Endothelial cell of hepatic sinusoid (primary cell): Measurements from ENCODE around the gene MAP1S.
"Not testable (repeated sequence)": the region's sequence is repeated elsewhere in the genome, so short reads cannot be mapped to it uniquely, and the experiment has no call there.

Experiments
- in situ Hi-C: cut with HindIII; loops from 2 replicates; pipeline ENCODE4 v1.10.0; 2017; ENCODE audit warnings: low sequenced_read_pairs

The MAP1S gene

GRCh38 chr19:17757125-17757524 is 37.8 kb downstream of the MAP1S start:
- in situ Hi-C loops = no loop called here

DNA sequence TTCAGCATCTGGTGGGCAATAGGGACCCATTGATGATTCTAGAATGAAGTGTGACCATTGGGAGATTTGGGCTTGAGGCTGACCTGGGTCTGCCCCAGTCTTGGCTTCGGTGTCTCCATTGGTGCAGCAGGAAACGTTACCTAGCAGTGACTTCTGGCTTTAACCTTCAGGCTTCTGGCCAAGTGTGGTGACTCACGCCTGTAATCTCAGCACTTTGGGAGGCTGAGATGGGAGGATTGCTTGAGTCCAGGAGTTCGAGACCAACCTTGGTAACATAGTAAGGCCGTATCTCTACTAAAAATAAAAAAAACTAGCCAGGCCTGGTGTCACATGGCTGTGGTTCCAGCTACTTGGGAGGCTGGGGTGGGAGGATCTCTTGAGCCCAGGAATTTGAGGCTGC is 39.2 kb downstream of the MAP1S start:
- in situ Hi-C loops = no loop called here

GRCh38 chr19:17761148-17761547 is 41.9 kb downstream of the MAP1S start:
- in situ Hi-C loops = loop anchor here (5.0 kb wide), 1 partner anchor 64 kb away; no protein-coding TSS in a partner anchor

DNA sequence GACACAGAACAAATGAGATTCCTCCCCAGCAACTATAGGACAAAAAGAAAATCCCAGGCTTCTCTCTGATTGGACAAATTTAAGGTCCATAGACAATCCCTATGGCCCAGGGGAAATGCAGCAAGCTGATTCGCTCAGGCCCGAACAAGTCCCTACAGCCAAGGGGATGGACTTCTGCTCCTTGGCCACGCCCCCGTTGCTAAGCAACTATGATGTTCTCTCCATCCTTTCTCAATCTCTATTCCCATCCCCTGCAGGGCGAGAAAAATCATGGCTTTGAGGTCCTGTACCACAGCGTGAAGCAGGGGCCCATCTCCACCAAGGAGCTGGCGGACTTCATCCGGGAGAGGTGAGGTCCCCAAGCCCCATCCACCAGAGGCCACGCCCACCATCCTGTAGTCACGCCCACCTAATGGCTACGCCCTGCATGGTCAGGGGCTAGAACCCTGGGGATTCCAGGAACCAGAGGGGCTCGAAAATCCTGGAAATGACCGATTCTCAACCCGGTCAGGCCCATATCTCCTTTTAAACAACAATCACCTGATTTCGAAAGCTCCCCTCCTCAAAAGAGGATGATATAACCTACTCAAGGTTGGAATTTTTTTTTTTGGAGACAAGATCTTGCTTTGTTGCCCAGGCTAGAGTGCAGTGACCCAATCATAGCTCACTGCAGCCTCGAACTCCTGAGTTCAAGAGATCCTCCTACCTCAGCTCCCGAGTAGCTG is 43.4 kb downstream of the MAP1S start:
- in situ Hi-C loops = loop anchor here (5.0 kb wide), 1 partner anchor 65 kb away; no protein-coding TSS in a partner anchor

DNA sequence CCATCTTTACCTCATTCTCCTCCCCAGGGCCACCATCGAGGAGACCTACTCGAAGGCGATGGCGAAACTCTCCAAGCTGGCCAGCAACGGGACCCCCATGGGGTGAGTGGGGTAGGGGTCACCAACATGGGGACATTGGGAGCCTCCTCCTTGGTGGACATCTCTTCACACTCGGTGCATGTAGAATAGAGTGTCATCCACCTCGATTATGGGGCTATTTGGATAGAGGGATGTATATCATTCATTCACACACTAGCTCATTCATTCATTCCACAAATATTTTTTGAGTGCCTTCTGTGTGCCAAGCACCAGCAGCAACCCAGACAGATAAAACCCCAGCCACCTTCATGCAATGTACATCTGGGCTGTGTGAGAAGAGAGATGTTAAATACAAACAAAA is 45.1 kb downstream of the MAP1S start:
- in situ Hi-C loops = loop anchor here (5.0 kb wide), 1 partner anchor 67 kb away; no protein-coding TSS in a partner anchor

- in situ Hi-C loops = no loop called here
Measured at GRCh38 chr19:17765069-17765618, 45.9 kb downstream of the MAP1S start.

DNA sequence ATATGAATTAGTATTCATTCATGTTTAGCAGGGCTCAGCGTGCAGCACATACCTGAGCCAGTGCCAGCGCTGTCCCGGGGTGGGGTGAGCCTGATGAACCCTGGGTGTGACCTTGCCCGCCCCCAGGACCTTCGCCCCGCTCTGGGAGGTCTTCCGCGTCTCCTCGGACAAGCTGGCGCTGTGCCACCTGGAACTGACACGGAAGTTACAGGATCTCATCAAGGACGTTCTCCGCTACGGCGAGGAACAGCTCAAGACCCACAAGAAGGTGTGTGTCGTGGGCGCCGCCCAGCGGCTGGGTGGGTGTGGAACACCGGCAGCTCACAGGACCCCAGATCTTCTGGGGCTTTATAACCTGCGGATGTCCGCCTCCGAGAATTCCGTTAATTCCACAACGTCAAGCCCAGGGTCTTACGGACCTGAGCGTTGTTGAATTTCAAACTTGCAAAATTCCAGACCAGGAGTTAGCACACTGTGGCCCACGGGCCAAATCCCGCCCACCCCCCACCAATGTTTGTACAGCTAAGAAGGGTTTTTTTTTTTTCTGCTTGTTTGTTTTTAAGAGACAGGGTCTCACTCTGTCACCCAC is 47.4 kb downstream of the MAP1S start:
- in situ Hi-C loops = no loop called here

GRCh38 chr19:17767559-17767958 is 48.3 kb downstream of the MAP1S start:
- in situ Hi-C loops = no loop called here

DNA sequence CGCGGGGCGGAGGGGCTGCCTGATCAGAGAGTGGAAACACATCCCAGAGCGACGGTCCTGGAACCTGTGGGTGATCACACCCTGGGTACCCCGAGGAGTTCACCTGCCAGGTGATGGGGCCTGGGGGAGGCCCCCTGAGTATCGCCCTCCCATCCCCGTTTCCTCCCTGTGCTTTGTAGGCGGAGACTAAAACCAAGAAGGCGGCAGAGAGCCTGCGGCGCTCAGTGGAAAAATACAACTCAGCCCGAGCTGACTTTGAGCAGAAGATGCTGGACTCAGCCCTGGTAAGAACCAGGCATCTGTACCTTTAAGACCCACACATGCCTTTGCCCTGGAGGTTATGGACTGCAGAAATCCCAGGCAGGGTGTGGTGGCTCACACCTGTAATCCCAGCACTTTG is 51.3 kb downstream of the MAP1S start:
- in situ Hi-C loops = no loop called here

- in situ Hi-C loops = no loop called here
Measured at GRCh38 chr19:17772172-17772571, 52.9 kb downstream of the MAP1S start.

GRCh38 chr19:17775245-17775927 is 56.1 kb downstream of the MAP1S start:
- in situ Hi-C loops = loop anchor here (5.0 kb wide), 1 partner anchor 77 kb away; no protein-coding TSS in a partner anchor

- in situ Hi-C loops = loop anchor here (5.0 kb wide), 1 partner anchor 76 kb away; no protein-coding TSS in a partner anchor
Measured at GRCh38 chr19:17775991-17776803, 56.9 kb downstream of the MAP1S start.

GRCh38 chr19:17777840-17778239 is 58.6 kb downstream of the MAP1S start:
- in situ Hi-C loops = loop anchor here (5.0 kb wide), 1 partner anchor 74 kb away; no protein-coding TSS in a partner anchor

DNA sequence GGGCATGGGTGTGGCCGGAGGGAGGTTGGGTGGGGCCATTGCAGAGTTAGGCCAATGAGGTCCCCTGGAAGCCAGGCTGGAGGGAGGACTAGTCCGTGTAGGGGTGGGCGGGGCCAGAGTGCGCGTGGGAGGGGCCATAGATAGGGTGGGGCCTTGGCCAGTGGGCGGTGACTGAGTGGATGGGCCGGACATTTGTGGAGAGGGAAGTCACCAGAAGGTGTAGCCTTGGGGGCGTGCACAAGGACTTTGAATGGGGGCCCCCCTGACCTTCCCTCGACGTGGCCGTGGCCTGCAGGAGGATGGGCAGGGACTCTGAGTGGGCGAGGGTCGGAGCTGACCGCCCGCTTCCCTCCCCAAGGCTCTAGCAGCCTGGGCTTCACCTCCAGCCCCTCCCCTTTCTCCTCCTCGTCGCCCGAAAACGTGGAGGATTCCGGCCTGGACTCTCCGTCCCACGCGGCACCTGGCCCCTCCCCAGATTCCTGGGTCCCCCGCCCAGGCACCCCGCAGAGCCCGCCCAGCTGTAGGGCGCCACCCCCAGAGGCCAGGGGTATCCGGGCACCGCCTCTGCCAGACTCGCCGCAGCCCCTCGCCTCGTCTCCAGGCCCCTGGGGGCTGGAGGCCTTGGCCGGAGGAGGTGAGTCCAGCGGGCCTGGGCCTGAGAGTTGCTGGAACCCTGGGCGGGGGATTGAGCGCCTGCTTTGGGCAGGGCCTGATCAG is 59.1 kb downstream of the MAP1S start:
- in situ Hi-C loops = loop anchor here (5.0 kb wide), 1 partner anchor 74 kb away; no protein-coding TSS in a partner anchor

- in situ Hi-C loops = loop anchor here (5.0 kb wide), 1 partner anchor 73 kb away; no protein-coding TSS in a partner anchor
Measured at GRCh38 chr19:17778968-17779929, 60.0 kb downstream of the MAP1S start.

GRCh38 chr19:17780781-17781180 is 61.5 kb downstream of the MAP1S start:
- in situ Hi-C loops = no loop called here

GRCh38 chr19:17783721-17784120 is 64.4 kb downstream of the MAP1S start:
- in situ Hi-C loops = not testable (repeated sequence)
